Measurements from ENCODE around the gene KCNIP3. TPM values are rescaled to one million over a fixed set of nuclear protein-coding genes. Genes with fewer than 3 reads are reported as not detected.
"Not testable (repeated sequence)": the region's sequence is repeated elsewhere in the genome, so short reads cannot be mapped to it uniquely, and the experiment has no call there.

The KCNIP3 gene
- total RNA-seq, 1 donor: not detected

GRCh38 chr2:95403204-95403721, 106.1 kb downstream of the KCNIP3 start:
- not testable (repeated sequence) for H3K9me3 ChIP-seq (ENCODE audit: low read depth, low read length); H3K27me3 ChIP-seq (ENCODE audit: insufficient read depth, low read length)
- Histone ChIP-seq H3K4me3 (ENCODE audit: low read length) (peak overlapping the region; percentile 71), H3K4me1 (ENCODE audit: insufficient read depth, low read length) (peaks cover 20% of the 10 kb centered on the region)

DNA sequence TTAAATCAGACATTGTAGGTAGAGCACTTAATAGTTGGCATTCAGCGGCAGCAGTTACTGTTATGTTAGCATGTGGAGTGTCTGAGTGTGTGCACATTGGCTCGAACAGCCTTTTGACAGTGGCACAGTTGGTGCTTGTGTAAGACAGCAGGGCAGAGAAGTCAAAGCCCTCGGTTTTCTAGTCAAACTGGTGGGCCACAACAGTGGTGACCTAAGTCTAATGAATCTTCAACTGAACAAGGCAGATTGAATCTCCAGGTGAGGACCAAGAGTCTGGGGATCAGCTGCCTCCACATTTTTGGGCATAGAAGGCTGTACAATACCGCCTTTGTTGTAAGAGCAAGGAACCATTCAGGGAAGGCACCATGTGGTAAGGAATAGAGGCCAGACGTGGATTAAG, 106.7 kb downstream of the KCNIP3 start:
- not testable (repeated sequence) for H3K27me3 ChIP-seq (ENCODE audit: insufficient read depth, low read length); H3K9me3 ChIP-seq (ENCODE audit: low read depth, low read length); H3K4me3 ChIP-seq (ENCODE audit: low read length)
- H3K4me1 ChIP-seq (ENCODE audit: insufficient read depth, low read length): peaks cover 20% of the 10 kb centered on the region

- not testable (repeated sequence) for H3K4me3 ChIP-seq (ENCODE audit: low read length); H3K9me3 ChIP-seq (ENCODE audit: low read depth, low read length); H3K27me3 ChIP-seq (ENCODE audit: insufficient read depth, low read length)
- peaks cover 20% of the 10 kb centered on the region for H3K4me1 ChIP-seq (ENCODE audit: insufficient read depth, low read length)
These were observed 107.5 kb downstream of the KCNIP3 start for GRCh38 chr2:95404676-95405075.

- not testable (repeated sequence) for H3K4me3 ChIP-seq (ENCODE audit: low read length); H3K27me3 ChIP-seq (ENCODE audit: insufficient read depth, low read length); H3K9me3 ChIP-seq (ENCODE audit: low read depth, low read length); H3K4me1 ChIP-seq (ENCODE audit: insufficient read depth, low read length)
These were observed 114.1 kb downstream of the KCNIP3 start for GRCh38 chr2:95411239-95411638.

DNA sequence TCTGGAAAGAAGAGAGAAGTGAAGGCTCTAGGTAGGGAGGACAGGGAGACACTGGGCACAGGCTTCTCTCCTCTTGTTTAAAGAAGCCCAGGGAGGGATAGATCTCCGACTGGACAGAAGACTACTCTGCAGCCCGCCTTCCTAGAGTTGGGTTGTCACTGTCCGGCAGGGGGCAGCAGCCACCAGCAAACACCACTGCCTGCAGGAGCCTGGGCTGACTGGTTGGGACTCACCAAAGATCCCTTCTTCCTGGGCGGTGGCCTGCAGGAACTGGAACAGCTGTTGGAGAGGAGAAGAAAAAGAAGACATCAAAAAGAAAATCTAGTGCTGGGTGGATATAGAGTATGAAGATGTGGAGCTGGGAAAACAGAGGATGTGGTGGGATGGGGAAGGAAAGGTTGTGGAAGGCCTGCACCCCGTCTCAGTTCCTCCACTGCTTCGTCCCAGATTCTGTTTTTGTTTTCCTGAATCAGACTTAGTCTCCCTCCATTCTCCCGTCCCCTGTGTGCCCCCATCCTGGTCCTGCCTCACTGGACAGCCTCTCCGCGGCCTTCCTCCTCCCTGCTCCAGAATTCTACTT, 117.0 kb downstream of the KCNIP3 start:
- H3K4me3 ChIP-seq (ENCODE audit: low read length); H3K4me1 ChIP-seq (ENCODE audit: insufficient read depth, low read length); H3K27me3 ChIP-seq (ENCODE audit: insufficient read depth, low read length): not testable (repeated sequence)

DNA sequence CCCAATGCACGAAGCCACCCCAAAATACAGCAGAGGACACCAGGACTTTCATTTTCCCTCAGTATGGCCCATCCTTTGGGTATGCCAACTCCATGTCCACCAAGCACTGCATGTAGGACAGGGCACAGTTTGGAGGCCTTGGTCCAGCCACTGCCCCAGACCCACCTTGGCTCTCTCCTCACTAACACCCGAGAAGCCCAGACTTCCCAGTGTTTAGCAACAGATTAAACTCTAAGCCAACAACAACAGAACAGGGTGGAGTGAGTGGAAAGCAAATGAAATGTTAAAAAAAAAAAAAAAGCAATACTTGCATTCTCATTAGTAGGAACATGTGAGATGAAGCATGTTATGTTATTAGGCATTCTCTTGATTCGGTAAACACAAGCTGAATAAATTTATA, 118.0 kb downstream of the KCNIP3 start:
- H3K27me3 ChIP-seq (ENCODE audit: insufficient read depth, low read length); H3K4me3 ChIP-seq (ENCODE audit: low read length); H3K9me3 ChIP-seq (ENCODE audit: low read depth, low read length); H3K4me1 ChIP-seq (ENCODE audit: insufficient read depth, low read length): not testable (repeated sequence)

More for the DNA sequence above, 117.0 kb downstream of the KCNIP3 start:
- H3K9me3 ChIP-seq (ENCODE audit: low read depth, low read length): not testable (repeated sequence)

DNA sequence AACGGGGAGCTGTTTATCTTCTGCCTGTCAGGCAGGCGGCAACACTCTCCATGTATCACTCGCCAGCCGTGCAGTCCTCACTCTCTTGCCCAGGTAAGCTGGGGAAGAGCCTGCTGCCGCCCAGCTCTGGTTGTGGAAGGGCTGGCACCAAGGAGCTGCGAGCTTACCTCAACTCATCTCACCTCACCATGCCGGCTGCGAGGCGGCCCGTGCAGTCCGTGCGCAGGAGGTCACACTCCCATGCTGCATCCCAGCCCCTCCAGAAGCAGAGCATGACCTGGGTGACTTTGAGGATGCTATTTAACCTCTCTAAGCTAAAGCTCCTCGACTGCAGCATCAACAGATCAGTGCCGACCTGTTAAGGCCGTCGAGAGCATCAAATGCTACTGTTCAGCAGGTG, 118.4 kb downstream of the KCNIP3 start:
- not testable (repeated sequence) for H3K27me3 ChIP-seq (ENCODE audit: insufficient read depth, low read length); H3K4me1 ChIP-seq (ENCODE audit: insufficient read depth, low read length); H3K9me3 ChIP-seq (ENCODE audit: low read depth, low read length); H3K4me3 ChIP-seq (ENCODE audit: low read length)

GRCh38 chr2:95427196-95427867, 130.2 kb downstream of the KCNIP3 start:
- not testable (repeated sequence) for H3K4me1 ChIP-seq (ENCODE audit: insufficient read depth, low read length); H3K27me3 ChIP-seq (ENCODE audit: insufficient read depth, low read length)

GRCh38 chr2:95429748-95430467, 132.8 kb downstream of the KCNIP3 start:
- H3K27me3 ChIP-seq (ENCODE audit: insufficient read depth, low read length); H3K9me3 ChIP-seq (ENCODE audit: low read depth, low read length); H3K4me3 ChIP-seq (ENCODE audit: low read length); H3K4me1 ChIP-seq (ENCODE audit: insufficient read depth, low read length): not testable (repeated sequence)

More at GRCh38 chr2:95427196-95427867, 130.2 kb downstream of the KCNIP3 start:
- H3K9me3 ChIP-seq (ENCODE audit: low read depth, low read length); H3K4me3 ChIP-seq (ENCODE audit: low read length): not testable (repeated sequence)

- not testable (repeated sequence) for H3K4me3 ChIP-seq (ENCODE audit: low read length); H3K27me3 ChIP-seq (ENCODE audit: insufficient read depth, low read length); H3K4me1 ChIP-seq (ENCODE audit: insufficient read depth, low read length); H3K9me3 ChIP-seq (ENCODE audit: low read depth, low read length)
These were observed 136.2 kb downstream of the KCNIP3 start for GRCh38 chr2:95433373-95433772.

DNA sequence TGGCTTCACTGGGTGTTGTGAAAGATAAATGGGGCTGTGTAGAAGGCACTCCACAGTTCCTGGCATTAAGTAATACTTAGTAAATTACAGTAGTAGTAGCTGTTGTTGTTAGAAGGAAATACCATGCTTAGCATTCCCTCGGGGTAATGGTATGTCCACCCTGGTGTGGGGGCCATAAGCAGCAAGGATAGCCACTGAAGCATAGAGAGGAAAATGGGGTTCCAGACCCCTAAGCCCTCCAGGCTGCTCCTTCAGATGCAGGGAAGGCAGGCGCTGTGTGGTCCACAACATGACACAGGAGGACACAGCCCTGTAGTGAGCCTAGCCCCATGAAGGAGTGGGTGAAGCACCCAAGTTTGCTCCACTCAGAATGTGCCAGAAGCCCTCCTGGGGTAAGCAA, 136.8 kb downstream of the KCNIP3 start:
- not testable (repeated sequence) for H3K4me1 ChIP-seq (ENCODE audit: insufficient read depth, low read length); H3K9me3 ChIP-seq (ENCODE audit: low read depth, low read length); H3K4me3 ChIP-seq (ENCODE audit: low read length); H3K27me3 ChIP-seq (ENCODE audit: insufficient read depth, low read length)

DNA sequence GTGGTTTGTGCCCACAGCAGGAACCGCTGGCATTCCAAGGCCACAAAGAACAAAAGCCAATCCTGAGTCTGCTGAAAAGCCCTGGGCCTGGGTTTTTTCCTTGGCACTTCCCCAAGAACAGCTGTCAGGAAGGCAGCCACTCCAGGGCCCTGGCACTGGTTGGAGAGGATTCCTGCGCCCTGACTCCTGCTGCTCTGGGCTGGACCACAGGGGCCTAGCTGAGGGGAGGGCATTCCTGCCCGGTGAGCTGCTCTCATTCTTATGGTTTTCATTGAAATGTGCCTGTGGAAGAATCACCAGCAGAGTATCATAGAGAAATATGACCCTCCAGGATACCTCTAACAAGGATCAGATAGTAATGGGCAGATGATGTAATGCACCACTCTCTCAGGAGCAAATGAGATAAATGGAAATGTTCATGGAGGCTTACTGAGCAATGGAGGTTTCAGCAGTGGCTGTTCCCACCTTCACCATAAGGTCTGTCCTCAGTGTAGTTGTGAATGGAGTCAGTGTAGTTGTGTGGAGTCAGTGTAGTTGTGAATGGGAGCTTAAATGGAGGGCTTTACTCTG, 137.4 kb downstream of the KCNIP3 start:
- not testable (repeated sequence) for H3K4me1 ChIP-seq (ENCODE audit: insufficient read depth, low read length); H3K27me3 ChIP-seq (ENCODE audit: insufficient read depth, low read length); H3K9me3 ChIP-seq (ENCODE audit: low read depth, low read length); H3K4me3 ChIP-seq (ENCODE audit: low read length)

- not testable (repeated sequence) for H3K27me3 ChIP-seq (ENCODE audit: insufficient read depth, low read length); H3K4me3 ChIP-seq (ENCODE audit: low read length); H3K9me3 ChIP-seq (ENCODE audit: low read depth, low read length); H3K4me1 ChIP-seq (ENCODE audit: insufficient read depth, low read length)
These were observed 138.2 kb downstream of the KCNIP3 start for GRCh38 chr2:95435162-95435871.

All from mononuclear cell (primary cell).